ENCODE results near the gene TIRAP. TPM values are rescaled to one million over a fixed set of nuclear protein-coding genes. Genes with fewer than 3 reads are reported as not detected.

TIRAP gene
- total RNA-seq, 1 donor from 2014 or later, result 11.7 TPM

DNA sequence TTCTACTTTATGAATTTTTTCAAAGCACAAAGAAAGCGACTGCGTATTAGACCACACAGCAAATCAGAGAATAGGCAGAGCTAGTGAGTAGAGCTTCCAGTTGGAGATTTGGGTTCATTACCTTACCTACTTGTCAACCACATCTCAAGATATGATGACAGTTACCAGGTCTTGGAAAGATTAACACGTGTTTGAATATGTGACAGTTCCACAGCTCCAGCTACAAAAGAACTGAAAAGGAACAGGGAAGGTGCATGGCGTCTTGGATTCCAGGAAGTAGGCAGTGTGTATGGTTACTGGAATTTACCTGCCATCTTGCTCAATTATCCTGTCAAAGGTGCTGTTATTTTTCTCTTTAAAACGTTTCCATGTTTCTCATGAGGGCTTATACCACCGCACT is 5.3 kb downstream of the TIRAP start:
- DNase-seq (ENCODE audit: low read depth), result no peak
- TF ChIP-seq, protein P1, sequence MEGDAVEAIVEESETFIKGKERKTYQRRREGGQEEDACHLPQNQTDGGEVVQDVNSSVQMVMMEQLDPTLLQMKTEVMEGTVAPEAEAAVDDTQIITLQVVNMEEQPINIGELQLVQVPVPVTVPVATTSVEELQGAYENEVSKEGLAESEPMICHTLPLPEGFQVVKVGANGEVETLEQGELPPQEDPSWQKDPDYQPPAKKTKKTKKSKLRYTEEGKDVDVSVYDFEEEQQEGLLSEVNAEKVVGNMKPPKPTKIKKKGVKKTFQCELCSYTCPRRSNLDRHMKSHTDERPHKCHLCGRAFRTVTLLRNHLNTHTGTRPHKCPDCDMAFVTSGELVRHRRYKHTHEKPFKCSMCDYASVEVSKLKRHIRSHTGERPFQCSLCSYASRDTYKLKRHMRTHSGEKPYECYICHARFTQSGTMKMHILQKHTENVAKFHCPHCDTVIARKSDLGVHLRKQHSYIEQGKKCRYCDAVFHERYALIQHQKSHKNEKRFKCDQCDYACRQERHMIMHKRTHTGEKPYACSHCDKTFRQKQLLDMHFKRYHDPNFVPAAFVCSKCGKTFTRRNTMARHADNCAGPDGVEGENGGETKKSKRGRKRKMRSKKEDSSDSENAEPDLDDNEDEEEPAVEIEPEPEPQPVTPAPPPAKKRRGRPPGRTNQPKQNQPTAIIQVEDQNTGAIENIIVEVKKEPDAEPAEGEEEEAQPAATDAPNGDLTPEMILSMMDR (IDR thresholded peaks at IDR 0.05; ENCODE audit: insufficient read depth, low read length, poor library complexity, severe bottlenecking), result no peak
- no peaks in the 10 kb centered on the region for H3K36me3 ChIP-seq (ENCODE audit: control insufficient read depth, insufficient read depth, low read length)
- H3K27me3 ChIP-seq (ENCODE audit: control insufficient read depth, insufficient read depth, low read length), result no peaks in the 10 kb centered on the region
- no peak overlapping the region for H3K4me3 ChIP-seq (ENCODE audit: low read depth, low read length)

DNA sequence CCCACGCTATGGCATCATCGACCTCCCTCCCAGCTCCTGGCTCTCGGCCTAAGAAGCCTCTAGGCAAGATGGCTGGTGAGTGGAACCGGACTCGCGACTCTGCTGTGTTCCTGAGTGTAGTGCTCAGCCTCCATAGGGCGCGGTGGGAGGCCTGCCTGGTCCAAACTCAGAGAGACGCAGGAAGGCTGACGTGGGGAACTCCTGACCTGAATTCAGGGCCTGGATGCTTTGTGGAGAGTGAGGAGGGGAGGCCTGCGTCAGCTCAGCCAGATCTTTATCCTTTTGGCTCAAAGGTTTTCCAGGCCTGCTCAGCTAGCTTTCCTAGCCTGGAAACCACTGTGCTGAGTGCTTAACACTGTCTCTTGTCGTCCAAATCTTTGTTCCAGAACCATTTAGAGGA is 8.0 kb downstream of the TIRAP start:
- TF ChIP-seq, protein P1 (IDR thresholded peaks at IDR 0.05; ENCODE audit: insufficient read depth, low read length, poor library complexity, severe bottlenecking), result no peak
- no peaks in the 10 kb centered on the region for H3K36me3 ChIP-seq (ENCODE audit: control insufficient read depth, insufficient read depth, low read length)
- DNase-seq (ENCODE audit: low read depth), result no peak
- no peaks in the 10 kb centered on the region for H3K27me3 ChIP-seq (ENCODE audit: control insufficient read depth, insufficient read depth, low read length)
- H3K4me3 ChIP-seq (ENCODE audit: low read depth, low read length), result no peak overlapping the region

DNA sequence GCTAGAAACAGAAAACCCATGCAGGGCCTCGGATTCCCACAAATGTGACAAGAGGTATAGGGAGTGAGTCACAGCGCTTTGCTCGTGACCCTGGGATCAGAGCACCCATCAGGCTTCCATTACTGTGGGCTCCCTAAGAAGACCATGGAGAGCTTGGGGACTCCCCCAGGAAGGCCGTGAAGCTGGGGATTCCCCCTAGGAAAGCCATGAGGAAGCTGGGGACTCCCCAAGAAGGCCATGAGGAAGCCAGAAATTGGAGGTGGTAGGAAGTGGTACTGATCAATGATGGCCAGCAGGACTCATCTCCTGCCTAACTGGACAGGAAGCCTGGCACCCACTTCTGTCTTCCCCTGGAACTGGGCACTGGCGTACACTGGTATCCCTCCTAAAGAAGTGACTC is 10.8 kb downstream of the TIRAP start:
- TF ChIP-seq, protein P1 (IDR thresholded peaks at IDR 0.05; ENCODE audit: insufficient read depth, low read length, poor library complexity, severe bottlenecking), result no peak
- no peaks in the 10 kb centered on the region for H3K27me3 ChIP-seq (ENCODE audit: control insufficient read depth, insufficient read depth, low read length)
- no peak for DNase-seq (ENCODE audit: low read depth)

DNA sequence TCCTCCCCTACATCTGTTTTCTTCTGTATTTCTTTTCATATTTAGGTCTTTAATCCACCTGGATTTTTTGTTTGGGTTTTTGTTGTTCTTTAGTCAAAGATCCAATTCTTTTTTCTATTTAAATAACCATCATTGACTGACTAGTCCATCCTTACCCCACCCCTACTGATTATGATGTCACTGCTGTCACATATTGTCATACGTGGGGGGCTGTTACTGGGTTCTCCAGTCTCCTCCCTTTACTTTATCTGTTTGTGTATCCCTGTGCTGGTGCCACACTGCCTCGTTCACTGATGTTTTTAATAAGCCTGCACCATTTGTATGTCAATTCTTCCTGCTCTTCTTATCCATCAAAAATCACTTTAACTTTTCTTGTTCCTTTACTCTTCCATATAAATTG is 14.1 kb downstream of the TIRAP start:
- TF ChIP-seq, protein P1 (IDR thresholded peaks at IDR 0.05; ENCODE audit: insufficient read depth, low read length, poor library complexity, severe bottlenecking), result no peak
- H3K4me3 ChIP-seq (ENCODE audit: low read depth, low read length), result no peak overlapping the region
- no peak for DNase-seq (ENCODE audit: low read depth)
- no peaks in the 10 kb centered on the region for H3K27me3 ChIP-seq (ENCODE audit: control insufficient read depth, insufficient read depth, low read length)
- H3K36me3 ChIP-seq (ENCODE audit: control insufficient read depth, insufficient read depth, low read length), result no peaks in the 10 kb centered on the region

More for the DNA sequence above, 10.8 kb downstream of the TIRAP start:
- no peaks in the 10 kb centered on the region for H3K36me3 ChIP-seq (ENCODE audit: control insufficient read depth, insufficient read depth, low read length)
- no peak overlapping the region for H3K4me3 ChIP-seq (ENCODE audit: low read depth, low read length)

DNA sequence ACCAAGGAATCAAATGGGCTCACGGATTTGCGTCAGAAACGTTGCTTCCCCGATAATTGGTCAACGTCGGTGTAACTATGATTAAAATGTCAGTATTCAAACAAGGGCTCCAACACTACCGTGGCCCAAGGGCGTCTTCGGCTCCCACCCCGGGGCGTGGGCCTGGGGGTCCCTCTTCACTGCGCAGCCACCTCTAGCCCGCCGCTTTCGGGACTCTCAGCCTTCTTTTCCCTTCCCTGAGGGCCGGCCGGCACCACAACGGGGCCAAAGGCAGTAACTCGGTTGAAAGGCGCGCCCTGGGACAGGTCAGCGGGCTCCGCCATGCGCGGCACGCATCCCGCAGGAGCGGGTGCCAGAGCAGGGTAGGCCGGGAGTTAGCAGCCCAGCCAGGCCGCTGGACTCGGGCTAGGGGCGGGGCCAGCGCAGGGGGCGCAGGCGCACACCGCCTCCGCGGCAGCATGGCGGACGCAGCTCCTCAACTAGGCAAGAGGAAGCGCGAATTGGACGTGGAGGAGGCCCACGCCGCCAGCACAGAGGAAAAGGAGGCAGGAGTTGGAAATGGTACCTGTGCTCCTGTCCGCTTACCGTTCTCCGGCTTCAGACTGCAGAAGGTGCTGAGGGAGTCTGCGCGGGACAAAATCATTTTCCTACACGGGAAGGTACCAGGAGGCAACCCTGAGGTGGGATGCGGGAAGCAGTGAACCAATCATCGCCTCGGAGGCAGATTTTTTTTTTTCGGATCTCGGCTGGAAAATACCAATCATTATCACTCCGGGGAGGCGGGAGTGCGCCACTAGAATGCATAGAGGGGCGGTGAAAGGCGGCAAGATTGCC is 20.9 kb downstream of the TIRAP start, which contains the start of gene DCPS:
TSS of gene DCPS (plus strand) at position 438 of the 834 bp plus-strand sequence. CDS start at position 459, 21 bp downstream.
- TF ChIP-seq, protein P1 (IDR thresholded peaks at IDR 0.05; ENCODE audit: insufficient read depth, low read length, poor library complexity, severe bottlenecking), result no peak
- no peak for DNase-seq (ENCODE audit: low read depth)
- no peaks in the 10 kb centered on the region for H3K27me3 ChIP-seq (ENCODE audit: control insufficient read depth, insufficient read depth, low read length)
- H3K4me3 ChIP-seq (ENCODE audit: low read depth, low read length), result peak within 1 kb of the TSS; percentile 64
- no peaks in the 10 kb centered on the region for H3K36me3 ChIP-seq (ENCODE audit: control insufficient read depth, insufficient read depth, low read length)

Measured in kidney epithelial cell (primary cell).